Activated T-cell treated with anti-CD3 and anti-CD28 coated beads for 24 hours (primary cell): ENCODE data around the gene CBX4.

Experiments
- DNase-seq: peaks from one replicate; pipeline ENCODE4 v3.0.0-alpha.2; 2020; ENCODE audit warnings: low read depth

Gene CBX4

DNA sequence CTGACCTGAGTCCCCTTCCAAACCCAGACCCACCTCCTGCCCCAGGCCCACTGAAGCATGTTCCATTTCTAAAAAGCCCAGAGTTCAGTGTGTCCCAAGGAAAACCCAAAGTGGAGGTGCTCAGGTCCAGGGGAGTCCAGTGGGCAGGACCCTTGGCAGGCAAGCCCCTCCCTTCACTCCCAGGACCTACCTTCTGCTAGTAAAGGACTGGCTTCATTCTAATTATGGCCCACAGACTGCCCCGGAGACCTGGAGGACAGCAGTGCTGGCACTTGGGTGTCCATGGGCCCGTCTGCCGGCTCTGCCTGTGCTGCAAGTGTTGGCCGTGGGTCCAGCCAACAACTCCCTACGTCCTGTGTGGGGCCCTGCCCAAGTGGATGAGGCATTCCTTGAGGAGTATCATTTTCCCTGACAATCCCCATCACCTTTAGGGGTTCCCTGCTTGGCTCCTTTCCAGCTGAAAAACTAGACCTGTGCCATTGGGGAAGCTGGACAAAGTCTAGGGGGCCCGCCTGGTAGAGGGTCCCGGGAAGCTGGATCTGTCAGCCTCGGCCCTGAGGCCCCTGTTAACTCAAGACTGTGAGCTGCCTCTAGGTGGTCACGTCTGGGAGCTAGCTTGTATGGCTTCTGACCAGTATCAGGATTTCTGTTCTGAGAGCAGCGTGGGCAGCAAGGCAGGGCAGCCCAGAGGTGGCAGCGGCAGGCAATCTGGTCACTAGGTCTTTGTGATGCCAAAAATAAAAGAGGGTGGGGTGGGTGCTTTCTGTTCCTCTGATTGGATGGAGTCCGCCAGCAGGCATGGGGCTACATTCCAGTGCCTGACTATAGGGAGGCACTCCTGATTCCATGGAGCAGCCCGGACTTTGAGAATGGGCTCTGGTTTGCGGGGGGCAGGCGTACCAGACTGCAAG, 53.1 kb downstream of the CBX4 start:
- DNase-seq: no peak

DNA sequence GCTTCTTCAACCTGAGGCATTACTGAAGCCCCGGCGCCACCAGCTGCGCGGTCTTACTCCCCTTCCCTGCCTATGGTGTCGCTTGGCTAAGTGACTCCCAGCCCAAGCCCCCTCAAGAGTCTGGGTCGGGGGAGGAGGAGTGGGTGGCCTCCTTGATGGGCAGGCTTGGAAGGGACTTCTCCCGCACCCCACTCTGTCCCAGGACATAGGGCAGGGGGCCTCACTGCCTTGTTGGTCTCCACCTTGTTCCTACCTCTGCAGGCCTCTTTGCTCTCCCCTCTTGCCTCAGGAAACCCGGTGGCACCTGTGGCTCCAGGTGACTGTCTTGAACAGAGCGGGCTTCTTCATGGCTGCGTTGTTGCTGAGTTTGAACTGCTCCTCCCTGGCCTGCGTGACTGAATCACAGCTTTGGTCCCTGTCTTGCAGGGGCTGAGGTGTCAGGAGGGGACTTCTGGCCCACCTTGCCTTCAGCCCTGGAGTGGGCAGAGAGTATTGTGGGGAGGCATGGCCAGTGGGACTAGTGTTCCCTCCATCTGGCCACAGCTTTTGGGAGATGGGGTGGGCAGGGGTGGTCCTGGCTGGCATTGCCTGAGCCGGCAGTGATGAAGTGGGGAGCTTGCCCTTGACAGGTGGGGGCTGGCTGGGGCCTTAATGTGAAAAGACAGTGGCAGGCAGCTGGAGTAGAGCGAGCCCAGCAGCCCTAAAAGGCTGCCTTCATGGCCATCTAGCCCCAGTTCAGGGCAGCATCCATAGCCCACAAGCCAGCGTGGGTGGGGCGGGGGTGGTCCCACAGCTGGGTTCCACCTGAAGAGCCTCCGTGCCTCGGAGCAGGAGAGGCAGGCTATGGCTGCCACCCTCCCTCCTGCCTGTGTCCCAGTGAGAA, 54.0 kb downstream of the CBX4 start:
- DNase-seq: no peak

GRCh38 chr17:79784353-79785016, 54.8 kb downstream of the CBX4 start:
- no peak for DNase-seq

- no peak for DNase-seq
Observed at GRCh38 chr17:79783891-79784290, 55.3 kb downstream of the CBX4 start.
